HG02610 (cell line): Measurements from ENCODE around the gene TNPO2.
"Not testable (repeated sequence)": the region's sequence is repeated elsewhere in the genome, so short reads cannot be mapped to it uniquely, and the experiment has no call there.

Experiments used
- ATAC-seq: cut with Tn5 transposase; IDR thresholded peaks from one replicate; pipeline ENCODE4 v1.9.1; 2021; ENCODE audit warnings: mild to moderate bottlenecking, moderate library complexity; ENCODE audit not compliant: unreplicated experiment

Gene TNPO2

DNA sequence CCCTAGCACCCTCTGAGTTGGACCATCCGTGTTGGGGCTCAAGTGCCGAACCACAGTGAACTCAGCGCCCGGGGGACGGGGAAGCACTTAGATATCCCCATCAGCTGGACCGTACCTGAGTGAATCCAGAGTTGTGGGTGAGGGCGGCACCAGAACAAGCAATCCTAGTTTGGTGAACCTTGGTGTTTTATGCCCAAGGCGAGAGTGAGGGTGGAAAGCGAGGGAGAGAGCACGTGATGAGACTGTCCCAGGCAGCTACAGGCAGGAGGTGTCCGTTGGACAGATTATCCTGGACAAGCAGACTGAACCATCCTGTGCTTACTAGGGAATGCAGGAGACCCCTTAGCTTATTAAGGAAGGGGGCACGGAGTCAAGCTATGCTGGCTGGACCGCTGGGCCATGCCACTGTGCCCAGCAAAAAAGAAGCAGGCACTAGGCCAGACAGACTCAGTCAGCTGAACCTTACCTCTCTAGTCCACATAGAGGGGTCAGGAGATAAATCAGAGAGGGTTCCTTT lies 14.2 kb upstream of the TNPO2 start:
- no peak for ATAC-seq

DNA sequence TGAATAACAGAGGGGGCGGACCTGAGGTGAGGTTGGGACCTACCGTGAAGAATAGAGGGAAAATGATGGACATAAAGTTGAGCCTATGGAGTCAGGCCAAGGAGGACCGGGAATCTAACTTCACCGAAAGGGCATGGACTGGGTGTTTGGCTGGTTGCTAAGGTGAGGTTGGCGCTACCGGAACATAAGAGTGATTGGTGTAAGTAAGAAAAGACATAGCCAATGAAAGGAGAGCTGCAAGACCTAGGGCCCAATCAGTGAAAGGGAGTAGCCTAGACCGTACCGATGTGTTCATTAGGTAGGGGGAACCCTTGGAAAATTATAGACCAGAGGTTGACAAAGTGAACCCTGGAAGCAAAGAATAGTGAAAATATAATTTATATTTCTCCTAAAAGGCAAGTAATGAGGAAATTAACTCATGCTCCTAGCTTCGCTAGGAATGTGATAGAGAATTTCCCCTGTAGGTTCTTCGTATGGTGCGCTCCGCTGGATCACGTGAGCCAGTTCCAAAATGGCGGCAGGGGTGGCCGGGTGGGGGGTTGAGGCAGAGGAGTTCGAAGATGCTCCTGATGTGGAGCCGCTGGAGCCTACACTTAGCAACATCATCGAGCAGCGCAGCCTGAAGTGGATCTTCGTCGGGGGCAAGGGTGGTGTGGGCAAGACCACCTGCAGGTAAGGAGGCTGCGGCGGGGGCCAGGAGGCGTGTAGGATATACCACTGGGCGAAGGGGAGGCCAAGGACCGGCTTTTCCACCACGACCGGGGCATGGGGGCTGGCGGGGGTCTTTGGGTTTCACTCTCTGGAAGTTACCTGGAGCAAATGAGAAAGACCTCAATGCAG lies 13.5 kb upstream of the TNPO2 start, which contains the start of gene GET3:
GET3 (plus strand) TSS at position 503 of the 840 bp plus-strand sequence; CDS start at position 512, 9 bp downstream.
- ATAC-seq = peak; percentile 84

DNA sequence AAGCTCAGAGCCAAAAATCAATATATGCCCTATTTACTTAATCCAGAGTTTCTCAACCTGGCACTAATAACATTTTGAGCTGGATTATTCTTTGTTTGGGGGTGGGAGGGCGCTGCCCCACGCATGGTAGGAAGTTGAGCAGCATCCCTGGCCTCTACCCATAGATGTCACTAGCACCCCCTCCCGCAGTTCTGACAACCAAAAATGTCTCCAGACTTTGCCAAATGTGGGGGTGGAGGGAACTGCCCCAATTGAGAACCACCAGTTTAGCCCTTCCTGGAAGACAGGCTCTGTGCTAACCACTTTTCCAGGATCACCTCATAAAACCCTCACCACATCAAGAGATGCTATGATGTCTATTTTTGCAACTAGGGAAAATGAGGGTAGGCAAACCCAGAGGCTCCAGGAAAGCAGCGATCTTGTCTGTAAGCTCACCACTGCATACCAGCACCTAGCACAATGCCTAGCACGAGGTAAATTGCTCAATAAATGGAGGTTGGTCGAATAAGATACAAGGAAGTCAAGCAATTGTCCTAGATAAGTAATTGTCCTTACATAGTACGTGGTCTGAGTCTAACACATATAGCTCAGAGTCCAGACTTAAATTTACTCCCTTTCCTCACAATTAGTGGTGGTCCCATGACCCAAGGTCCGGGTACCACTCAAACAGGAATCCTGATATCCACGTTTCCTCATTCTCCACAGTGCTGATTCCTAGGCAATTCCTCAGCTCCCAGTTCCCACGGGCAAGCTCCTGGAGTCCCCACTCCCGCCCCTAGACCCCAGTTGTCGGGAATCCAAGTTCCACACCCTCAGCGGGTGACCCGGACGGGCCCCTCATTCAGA lies 9.9 kb upstream of the TNPO2 start:
- ATAC-seq = no peak

DNA sequence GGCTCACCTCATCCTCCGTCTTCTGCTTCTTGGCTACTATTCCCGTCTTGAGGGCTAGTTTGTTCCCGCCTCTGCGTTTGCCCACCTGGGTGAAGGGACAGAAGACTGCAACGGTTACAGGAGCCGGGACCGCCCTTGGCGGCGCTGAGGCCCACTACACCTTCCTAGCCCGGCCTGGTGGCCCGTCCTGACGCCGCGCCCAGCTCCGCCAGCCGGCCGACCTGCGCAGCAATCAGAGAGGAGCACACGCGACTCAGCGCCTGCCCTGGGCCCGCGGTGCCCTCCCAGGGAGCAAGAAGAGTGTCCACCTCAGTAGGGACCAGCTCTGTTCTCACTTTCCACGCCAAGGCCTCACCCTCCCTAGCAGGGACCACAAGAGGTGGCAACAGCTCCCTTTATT lies 7.6 kb upstream of the TNPO2 start:
- no peak for ATAC-seq

DNA sequence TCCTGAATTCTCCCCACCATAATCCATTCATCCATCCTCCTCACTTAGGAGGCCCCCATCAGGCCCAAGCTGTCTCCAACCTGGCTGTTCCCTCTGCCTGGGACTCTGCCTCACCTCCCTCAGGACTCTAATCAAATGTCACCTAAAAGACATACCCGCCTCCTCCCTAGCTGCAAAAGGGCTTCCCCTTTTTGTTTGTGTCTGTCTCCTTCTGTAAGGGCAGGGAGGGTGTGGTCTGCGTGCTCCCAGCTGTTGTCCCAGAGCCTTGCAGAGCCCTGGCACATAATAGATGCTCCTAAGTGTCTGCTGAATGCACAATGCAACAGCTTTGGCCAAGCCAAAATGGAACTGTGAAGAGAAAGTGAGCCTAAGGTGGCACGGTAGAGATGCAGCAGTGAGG lies 6.3 kb upstream of the TNPO2 start:
- no peak for ATAC-seq

DNA sequence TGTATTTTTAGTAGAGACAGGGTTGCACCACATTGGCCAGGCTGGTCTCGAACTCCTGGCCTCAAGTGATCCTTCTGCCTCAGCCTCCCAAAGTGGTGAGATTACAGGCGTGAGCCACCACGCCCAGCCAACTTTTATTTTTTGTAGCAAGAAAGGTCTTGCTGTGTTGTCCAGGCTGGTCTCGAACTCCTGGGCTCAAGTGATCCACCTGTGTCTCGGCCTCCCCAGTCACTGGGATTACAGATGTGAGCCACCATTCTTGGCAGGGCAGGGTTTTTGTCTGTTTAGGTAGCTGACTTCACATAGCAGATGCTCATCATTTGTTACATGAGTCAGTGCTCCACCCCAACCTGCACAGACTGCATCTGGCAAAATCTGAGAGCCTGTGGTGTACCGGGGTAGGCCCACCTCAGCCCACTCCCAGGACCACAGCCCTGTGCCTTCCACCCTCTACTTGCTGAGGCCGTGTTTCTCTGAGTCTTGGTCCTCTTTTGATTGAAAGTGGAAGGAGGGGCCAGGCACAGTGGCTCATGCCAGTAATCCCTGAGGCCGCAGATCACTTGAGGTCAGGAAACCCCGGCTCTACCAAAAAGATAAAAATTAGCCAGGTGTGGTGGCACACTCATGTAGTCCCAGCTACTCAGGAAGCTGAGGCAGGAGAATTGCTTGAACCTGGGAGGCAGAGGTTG lies 4.2 kb upstream of the TNPO2 start:
- ATAC-seq = no peak

DNA sequence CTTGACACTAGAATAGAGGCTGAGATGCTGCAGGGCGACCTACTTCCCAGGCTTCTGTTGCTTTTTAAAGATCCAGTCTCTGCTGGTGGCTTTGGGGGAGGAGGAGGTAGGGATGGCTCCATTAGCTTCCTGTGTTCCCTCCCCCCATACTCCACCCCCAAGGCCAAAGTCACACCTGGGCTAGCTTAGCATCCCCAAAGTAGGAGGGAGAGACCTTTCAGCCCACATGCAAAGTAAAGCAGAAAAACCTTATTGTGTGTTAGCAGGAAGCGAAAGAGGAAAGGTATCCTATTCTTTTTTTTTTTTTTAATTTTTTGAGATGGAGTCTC lies 3.2 kb upstream of the TNPO2 start:
- ATAC-seq = no peak

DNA sequence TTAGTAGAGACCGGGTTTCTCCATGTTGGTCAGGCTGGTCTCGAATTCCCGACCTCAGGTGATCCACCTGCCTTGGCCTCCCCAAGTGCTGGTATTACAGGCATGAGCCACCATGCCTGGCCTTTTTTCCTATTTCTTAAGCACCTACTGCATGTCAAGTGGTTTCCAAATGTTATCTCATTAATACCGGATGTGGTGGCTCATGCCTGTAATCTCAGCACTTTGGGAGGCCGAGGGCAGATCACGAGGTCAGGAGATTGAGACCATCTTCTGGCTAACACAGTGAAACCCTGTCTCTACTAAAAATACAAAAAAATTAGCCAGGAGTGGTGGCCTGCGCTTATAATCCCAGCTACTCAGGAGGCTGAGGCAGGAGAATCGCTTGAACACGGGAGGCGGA lies 1.9 kb upstream of the TNPO2 start:
- not testable (repeated sequence) for ATAC-seq

DNA sequence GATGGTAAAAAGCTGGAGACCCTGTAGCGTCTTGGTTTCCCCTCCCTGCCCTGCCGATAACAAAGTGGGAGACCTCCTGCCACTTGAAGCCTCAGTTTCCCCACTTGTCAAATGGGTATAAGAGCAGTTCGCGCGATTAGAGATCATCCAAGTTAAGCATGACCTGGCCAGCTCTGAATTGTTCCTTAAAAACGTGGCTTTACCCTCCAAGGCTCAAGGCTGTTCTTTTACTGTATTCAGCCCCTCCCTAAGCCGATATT lies 421 bp downstream of the TNPO2 start:
- no peak for ATAC-seq

DNA sequence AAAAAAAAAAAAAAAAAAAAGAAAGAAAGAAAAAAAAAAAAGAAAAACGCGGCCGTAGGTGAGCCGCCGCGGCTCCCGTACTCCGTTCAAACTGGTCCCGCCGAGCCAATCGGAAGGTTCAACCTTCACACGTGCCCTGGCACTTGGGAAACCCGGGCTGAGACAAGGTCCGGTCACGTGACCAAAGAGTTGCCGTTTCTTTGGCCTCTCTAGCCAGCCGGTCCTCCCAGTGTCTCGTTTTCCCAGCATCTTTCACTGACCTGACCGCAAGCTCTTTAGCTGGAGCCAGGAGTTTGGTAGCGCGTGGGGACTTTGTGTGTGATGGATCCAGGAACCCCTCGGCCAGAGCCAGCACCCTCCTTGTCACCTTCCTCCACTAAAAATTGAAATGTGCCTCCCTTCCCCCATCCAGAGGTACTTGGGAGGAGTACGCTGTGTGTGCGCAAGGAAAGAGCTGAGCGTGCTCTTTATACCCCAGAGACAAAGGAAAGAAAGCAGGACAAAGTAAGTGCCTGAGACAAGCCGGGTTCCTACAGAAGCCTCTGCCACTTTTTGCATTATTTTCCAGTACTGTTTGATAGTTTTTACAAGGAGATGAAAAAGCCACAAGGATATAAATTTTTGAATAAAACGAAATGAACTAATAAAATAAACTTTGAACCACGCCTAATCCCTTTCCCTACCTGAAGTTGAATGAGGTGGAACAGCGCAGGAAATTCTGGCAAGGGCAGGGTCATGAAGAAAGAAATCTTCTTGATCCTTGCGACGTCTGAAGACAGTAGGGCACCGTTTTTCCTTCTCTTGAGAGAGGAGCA lies 959 bp downstream of the TNPO2 start:
- ATAC-seq = peak; percentile 68

DNA sequence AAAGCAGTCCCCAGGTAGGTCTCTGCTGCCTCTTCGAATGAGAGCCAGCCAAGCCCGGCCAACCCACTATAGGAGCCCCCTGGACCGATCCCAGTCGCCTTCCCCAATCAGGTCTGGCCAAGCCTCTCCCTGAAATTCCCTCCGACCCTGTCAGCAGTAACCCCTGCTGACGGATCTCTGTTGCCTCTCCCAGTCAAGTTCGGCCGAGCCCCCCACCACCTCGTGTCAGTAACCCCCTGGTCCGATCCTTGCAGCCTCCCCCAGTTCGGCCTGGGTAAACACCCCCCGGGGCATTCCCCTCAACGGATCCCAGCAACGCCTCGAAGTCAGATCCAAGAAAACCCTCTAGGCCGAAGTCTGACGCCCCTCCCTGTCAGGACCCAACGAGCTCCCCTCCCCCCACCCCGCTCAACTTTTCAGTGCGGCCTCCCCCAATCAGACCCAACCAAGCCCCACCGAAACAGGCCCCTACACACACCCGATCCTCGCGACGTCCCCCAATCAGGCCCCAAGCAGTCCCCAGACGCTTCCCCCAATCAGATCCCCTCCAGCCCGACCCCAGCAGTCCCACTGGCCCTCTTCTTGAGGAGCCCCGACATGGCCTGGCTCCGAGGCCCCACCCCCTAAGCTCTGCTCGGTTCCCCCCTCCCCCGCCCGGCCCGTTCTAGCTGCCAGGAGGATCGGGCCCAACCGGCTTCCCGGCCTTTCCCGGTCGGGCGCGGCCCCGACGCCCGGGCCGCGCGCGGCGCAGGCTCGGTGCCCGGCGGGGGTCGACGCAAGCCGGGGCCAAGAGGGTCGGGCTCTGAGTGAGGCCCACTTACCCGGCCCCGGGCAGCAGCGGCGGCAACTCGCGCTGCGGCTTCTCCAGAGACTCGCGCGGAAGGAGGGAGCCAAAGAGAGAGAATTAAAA lies 1.8 kb downstream of the TNPO2 start:
- peak; percentile 9 for ATAC-seq

DNA sequence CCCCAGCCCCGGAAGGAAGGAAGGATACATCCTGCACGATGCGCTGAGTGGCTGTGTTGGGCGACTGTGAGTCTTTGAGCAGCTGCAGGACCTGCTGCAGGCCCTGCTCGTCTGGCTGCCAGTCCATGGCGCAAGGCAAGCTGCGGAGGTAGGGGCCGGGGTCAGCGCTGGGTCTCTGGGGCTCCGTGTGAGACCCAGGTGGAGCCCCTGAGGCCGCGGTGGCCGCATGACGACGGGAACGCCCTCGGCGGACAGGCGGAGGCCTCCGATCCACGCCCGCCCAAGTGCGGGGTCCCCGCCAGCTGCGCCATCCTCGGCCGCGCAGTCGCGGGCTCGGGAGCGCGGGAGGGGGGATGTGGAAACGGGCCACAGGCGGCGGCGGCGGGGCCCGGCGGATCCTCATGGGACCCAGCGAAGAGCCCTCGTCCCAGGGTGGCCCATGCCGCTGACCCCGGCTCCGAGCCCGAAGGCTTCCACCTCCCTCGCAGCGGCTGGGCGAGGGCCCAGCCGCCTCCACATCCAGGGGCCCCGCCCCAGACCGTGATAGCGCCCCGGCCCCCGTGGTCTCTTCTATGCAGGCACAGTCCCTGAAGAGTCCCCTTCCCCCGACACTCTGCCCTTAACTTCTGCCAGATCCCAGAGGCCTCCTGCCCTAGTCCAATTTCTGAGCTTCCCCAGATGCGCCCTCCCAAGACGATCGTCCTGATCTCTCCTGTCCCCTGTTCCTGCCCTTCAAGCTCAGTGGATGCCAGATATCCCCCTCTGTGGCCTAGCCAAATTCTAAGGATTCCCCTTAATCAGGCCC lies 2.7 kb downstream of the TNPO2 start:
- ATAC-seq = no peak

DNA sequence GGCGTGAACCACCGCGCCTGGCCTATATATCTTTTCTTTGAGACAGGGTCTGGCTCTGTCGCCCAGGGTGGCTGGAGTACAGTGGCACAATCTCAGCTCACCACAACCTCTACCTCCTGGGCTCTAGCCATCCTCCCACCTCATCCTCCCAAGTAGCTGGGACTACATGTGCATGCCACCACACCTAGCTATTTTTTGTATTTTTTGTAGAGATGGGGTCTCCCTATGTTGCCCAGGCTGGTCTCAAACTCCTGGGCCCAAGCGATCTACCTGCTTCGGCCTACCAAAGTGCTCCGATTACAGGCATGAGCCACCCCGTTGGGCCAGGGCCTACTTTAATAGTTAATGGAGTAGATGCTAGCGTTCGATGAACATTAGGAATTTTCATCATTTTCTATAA lies 3.4 kb downstream of the TNPO2 start:
- ATAC-seq = no peak

DNA sequence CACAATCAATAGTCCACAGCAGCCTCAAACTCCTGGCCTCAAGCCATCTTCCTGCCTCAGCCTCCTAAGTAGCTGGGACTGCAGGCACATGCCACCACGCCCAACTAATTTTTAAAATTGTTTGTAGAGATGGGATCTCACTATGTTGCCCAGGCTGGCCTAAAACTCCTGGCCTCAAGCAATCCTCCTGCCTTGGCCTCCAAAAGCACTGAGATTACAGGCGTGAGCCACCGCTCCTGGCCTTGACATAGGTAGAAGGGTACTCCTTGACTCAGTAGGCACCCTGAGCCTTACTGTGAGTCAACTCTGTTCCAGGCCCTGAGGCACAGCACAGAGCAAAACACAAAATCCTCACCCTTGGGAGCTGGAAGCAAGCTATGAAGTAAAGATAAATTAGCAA lies 7.8 kb downstream of the TNPO2 start:
- no peak for ATAC-seq

DNA sequence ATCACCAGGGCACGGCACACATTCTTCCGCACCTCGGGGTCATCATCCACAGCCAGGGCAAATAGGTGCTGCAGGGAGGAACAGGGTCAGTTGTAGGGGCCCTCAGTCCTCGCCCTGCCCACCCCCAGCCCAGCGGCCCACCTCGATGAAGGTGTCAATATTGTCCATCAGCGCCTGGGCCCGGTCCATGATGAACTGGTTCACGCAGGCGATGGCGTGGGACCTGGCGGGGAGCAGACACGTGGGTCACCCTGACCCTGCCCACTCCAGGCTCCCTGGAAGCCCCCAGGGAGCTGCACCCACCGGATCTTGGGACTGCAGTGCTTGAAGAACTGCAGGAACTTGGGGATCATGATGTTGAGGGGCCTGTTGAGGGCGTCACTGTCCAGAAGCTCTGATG lies 8.6 kb downstream of the TNPO2 start:
- no peak for ATAC-seq

DNA sequence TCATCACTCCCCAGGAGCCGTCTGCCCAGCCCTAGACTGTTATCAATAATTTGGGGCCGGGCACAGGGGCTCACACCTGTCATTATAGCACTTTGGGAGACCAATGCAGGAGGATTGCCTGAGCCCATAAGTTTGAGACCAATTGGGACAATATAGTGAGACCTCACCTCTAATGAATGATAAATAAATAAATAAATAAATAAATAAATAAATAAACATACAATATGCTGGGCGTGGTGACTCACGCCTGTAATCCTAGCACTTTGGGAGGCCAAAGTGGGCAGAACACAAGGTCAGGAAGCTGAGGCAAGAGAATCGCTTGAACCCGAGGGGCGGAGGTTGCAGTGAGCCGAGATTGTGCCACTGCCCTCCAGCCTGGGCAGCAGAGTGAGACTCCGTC lies 10.4 kb downstream of the TNPO2 start:
- not testable (repeated sequence) for ATAC-seq

DNA sequence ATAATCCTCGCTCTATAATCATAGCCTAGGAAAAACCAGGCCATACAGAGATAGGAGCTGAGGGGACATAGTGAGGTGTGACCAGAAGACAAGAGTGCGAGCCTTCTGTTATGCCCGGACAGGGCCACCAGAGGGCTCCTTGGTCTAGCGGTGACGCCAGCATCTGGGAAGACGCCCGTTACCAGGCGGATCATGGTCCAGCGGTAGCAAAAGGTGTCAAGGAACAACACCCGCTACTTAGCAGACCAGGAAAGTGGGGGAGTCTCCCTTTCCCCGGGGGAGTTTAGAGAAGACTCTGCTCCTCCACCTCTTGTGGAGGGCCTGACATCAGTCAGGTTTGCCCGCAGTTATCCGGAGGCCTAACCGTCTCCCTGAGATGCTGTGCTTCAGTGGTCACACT lies 11.7 kb downstream of the TNPO2 start:
- ATAC-seq = not testable (repeated sequence)

DNA sequence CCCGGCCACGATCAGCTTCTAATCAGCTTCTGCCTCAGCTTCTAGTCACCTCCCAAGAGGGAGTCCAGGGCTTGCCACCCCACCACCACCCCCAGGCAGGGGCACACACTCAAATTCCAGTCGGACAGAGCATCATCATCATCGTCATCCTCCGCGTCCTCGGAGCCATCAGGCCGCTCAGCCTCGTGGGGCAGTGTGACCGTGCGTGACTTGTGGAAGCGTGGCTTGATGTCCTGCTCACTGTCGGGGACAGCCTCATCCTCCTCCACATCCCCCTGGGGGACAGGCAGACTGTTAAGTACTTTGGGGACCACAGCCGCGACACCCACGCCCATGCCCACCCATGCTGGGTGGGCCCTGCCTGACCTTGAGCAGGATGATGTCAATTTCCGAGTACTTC lies 12.5 kb downstream of the TNPO2 start:
- no peak for ATAC-seq

DNA sequence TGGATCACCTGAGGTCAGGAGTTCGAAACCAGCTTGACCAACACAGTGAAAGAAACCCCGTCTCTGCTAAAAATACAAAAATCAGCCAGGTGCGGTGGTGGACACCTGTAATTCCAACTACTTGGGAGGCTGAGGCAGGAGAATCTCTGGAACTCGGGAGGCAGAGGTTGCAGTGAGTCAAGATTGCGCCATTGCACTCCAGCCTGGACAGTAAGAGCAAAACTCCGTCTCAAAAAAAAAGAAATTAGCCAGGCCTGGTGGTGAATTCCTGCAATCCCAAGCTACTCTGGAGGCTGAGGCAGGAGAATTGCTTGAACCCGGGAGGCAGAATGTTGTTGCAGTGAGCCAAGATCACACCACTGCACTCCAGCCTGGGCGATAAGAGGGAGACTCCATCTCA lies 15.1 kb downstream of the TNPO2 start:
- ATAC-seq = no peak
